ENCODE results near the gene LATS1. TPM values are rescaled to one million over a fixed set of nuclear protein-coding genes. Genes with fewer than 3 reads are reported as not detected.

The LATS1 gene
- total RNA-seq, 4 donors from 2014 or later = 29.2 to 54.5 (median 35.6) TPM

- Histone ChIP-seq H3K27ac (no peak overlapping the region), H3K4me3 (no peak overlapping the region), H3K36me3 (peaks cover 0 to 53% of the 10 kb centered on the region in 2 donors), H3K27me3 (no peaks in the 10 kb centered on the region), H3K9me3 (peaks cover 0 to 13% (median 0%) of the 10 kb centered on the region in 3 donors), H3K4me1 (no peaks in the 10 kb centered on the region)
- no peak for ATAC-seq
- 39 to 53% methylated on average over 5 of the region's 5 CpGs for WGBS, 2 donors (ENCODE audit: low coverage in 1 of 2)
- TF ChIP-seq POLR2AphosphoS5 (IDR thresholded peaks at IDR 0.05) (no peak), POLR2A (IDR thresholded peaks at IDR 0.05) (no peak), EP300 (IDR thresholded peaks at IDR 0.05) (no peak)
- TF ChIP-seq, protein P1, sequence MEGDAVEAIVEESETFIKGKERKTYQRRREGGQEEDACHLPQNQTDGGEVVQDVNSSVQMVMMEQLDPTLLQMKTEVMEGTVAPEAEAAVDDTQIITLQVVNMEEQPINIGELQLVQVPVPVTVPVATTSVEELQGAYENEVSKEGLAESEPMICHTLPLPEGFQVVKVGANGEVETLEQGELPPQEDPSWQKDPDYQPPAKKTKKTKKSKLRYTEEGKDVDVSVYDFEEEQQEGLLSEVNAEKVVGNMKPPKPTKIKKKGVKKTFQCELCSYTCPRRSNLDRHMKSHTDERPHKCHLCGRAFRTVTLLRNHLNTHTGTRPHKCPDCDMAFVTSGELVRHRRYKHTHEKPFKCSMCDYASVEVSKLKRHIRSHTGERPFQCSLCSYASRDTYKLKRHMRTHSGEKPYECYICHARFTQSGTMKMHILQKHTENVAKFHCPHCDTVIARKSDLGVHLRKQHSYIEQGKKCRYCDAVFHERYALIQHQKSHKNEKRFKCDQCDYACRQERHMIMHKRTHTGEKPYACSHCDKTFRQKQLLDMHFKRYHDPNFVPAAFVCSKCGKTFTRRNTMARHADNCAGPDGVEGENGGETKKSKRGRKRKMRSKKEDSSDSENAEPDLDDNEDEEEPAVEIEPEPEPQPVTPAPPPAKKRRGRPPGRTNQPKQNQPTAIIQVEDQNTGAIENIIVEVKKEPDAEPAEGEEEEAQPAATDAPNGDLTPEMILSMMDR (IDR thresholded peaks at IDR 0.05) = no peak
These were observed 102.1 kb downstream of the LATS1 start for GRCh38 chr6:149615805-149616204.

DNA sequence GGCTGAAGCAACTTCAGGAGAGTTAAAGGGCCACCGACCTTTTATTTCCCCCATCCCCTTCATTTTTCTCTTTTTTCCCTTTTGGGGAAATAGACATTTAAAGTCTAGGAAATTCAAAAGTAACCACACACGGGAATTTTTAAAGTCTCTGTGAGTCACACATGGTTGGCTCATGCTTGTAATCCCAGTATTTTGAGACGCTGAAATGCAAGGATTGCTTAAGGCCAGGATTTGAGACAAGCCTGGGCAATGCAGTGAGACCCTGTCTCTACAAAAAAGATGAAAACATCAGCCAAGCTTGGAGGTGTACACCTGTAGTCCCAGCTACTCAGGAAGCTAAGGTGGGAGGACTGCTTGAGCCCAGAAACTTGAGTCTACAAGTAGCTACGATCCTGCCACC is 103.6 kb downstream of the LATS1 start:
- no peak overlapping the region for H3K4me3 ChIP-seq
- no peak overlapping the region for H3K27ac ChIP-seq
- peaks cover 0 to 13% (median 0%) of the 10 kb centered on the region in 3 donors for H3K9me3 ChIP-seq
- TF ChIP-seq, protein P1 (IDR thresholded peaks at IDR 0.05) = no peak
- TF ChIP-seq POLR2A (IDR thresholded peaks at IDR 0.05) (no peak), POLR2AphosphoS5 (IDR thresholded peaks at IDR 0.05) (no peak), EP300 (IDR thresholded peaks at IDR 0.05) (no peak)
- H3K4me1 ChIP-seq = no peaks in the 10 kb centered on the region
- H3K27me3 ChIP-seq = no peaks in the 10 kb centered on the region
- ATAC-seq = no peak
- 89 to 92% methylated on average over 3 to 4 of the region's 4 CpGs for WGBS, 2 donors (ENCODE audit: low coverage in 1 of 2)
- H3K36me3 ChIP-seq = peaks cover 0 to 38% of the 10 kb centered on the region in 2 donors

DNA sequence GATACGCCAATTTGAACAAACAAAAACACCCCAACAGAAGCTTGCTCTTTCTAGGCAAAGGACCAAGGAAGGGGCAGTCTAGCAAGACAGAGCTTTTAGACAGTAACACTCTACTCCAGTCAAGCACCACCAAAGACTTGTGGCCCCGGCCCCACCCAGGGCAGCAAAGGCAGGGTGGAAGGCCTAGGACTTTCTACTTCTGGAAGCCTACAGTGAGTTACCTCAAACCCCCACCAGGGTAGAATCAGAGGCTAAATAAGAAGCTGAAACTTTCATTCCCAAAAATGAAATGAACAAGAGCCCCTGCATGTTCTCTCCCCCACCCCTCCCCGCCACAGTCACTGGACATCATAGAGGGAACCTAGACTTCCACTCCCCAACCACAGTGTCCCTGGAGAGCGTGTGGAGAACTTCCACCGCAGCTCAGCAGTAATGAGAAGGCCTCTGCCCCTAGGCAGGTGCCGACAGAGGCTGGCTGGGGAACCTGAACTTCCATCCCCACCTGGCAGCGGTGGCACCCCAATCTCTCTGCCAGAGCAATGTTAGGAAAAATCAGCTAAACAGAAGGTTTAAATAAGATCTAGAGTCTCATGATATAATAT is 109.4 kb downstream of the LATS1 start:
- Histone ChIP-seq H3K4me3 (no peak overlapping the region), H3K27me3 (no peaks in the 10 kb centered on the region), H3K36me3 (peaks cover 0 to 16% of the 10 kb centered on the region in 2 donors), H3K4me1 (no peaks in the 10 kb centered on the region), H3K9me3 (peaks cover 0 to 5% (median 0%) of the 10 kb centered on the region in 3 donors), H3K27ac (no peak overlapping the region)
- ATAC-seq = no peak
- no peak for TF ChIP-seq POLR2AphosphoS5 (IDR thresholded peaks at IDR 0.05)
- TF ChIP-seq, protein P1 (IDR thresholded peaks at IDR 0.05) = no peak
- no peak for TF ChIP-seq POLR2A (IDR thresholded peaks at IDR 0.05)
- TF ChIP-seq EP300 (IDR thresholded peaks at IDR 0.05) = no peak
- 100% methylated on average over 1 to 2 of the region's 7 CpGs for WGBS, 2 donors (ENCODE audit: low coverage in 1 of 2)

Small RNAs within 50 kb of the gene (small RNA-seq; reads per million reads assigned to genes)
- gene RF00019 = 0 reads per million in 4 donors

Other genes starting within 250 kb of the LATS1 start
- gene ZC3H12D, start 233.1 kb downstream of the LATS1 start, total RNA-seq = 1 to 10 TPM in 2 of 4 donors, under 1 TPM in 2; 0.78 to 1.9 (median 1.1) TPM
- gene PPIL4, start 172.1 kb downstream of the LATS1 start, total RNA-seq = 10 to 100 TPM; 23.5 to 47.2 (median 39.3) TPM
- gene GINM1, start 151.7 kb downstream of the LATS1 start, total RNA-seq = 10 to 100 TPM; 53.0 to 80.8 (median 62.4) TPM
- 10 to 100 TPM; 17.5 to 25.5 (median 21.1) TPM for gene KATNA1, start 69.4 kb downstream of the LATS1 start, total RNA-seq
- 10 to 100 TPM; 15.0 to 29.4 (median 19.3) TPM for gene NUP43, start 28.4 kb upstream of the LATS1 start, total RNA-seq
- gene PCMT1, start 31.6 kb upstream of the LATS1 start, total RNA-seq = 100 to 1,000 TPM; 105 to 140 (median 120) TPM
- 10 to 100 TPM; 17.9 to 33.3 (median 29.6) TPM for gene LRP11, start 146.3 kb upstream of the LATS1 start, total RNA-seq
- under 1 TPM in 1 of 4 donors, not detected in 3; 0.69 TPM for gene RAET1E, start 180.0 kb upstream of the LATS1 start, total RNA-seq
- 1 to 10 TPM in 1 of 4 donors, not detected in 3; 1.4 TPM for gene RAET1G, start 205.0 kb upstream of the LATS1 start, total RNA-seq
- gene ULBP2, start 223.9 kb upstream of the LATS1 start, total RNA-seq = under 1 TPM in 2 of 4 donors, not detected in 2; 0.39 to 0.74 TPM
- under 1 TPM in 2 of 4 donors, not detected in 2; 0.07 to 0.27 TPM for gene ULBP1, start 245.8 kb upstream of the LATS1 start, total RNA-seq